GM12872 (cell line): Measurements from ENCODE around the gene LIX1L.

Experiments used
- TF ChIP-seq, protein P1 (sequence below): IDR thresholded peaks from 3 replicates; pipeline ENCODE4 v1.5.1; 2011; ENCODE audit warnings: low read depth, mild to moderate bottlenecking, low read length, moderate library complexity; ENCODE audit not compliant: insufficient read depth

Gene LIX1L

DNA sequence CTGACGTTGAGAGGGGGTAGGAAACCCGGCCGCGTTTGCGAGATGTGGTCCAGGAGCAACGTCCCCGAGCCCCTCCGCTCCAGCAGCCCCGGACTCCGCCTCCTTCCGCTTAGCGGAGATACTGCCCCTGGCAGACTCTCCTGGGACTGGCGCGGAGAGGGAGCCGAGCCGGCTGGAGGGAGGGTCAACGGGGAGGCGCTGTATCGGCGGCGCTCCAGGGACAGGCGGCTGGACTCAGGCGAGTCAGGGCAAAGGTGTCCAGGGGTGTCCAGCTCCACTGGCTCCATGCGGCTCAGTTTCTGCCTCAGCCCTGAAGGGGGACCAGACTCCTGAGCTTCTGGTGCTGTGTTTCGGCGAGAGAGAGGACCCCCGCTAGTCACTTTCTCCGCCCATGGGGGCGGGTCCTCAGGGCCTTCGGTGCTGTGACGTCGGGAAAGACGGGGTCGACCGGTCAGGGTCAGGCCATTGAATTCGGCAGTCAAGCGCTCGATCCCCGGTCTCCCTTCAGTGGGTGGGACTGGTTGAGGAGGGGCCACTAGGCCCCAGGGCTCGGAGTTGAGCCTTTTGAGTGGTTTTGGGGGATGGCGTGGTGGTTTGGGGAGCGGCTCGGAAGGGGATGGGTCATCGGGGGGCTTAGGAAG is 2.8 kb upstream of the LIX1L start:
- TF ChIP-seq, protein P1, sequence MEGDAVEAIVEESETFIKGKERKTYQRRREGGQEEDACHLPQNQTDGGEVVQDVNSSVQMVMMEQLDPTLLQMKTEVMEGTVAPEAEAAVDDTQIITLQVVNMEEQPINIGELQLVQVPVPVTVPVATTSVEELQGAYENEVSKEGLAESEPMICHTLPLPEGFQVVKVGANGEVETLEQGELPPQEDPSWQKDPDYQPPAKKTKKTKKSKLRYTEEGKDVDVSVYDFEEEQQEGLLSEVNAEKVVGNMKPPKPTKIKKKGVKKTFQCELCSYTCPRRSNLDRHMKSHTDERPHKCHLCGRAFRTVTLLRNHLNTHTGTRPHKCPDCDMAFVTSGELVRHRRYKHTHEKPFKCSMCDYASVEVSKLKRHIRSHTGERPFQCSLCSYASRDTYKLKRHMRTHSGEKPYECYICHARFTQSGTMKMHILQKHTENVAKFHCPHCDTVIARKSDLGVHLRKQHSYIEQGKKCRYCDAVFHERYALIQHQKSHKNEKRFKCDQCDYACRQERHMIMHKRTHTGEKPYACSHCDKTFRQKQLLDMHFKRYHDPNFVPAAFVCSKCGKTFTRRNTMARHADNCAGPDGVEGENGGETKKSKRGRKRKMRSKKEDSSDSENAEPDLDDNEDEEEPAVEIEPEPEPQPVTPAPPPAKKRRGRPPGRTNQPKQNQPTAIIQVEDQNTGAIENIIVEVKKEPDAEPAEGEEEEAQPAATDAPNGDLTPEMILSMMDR, result no peak; the same call in 2 of the 3 replicates

DNA sequence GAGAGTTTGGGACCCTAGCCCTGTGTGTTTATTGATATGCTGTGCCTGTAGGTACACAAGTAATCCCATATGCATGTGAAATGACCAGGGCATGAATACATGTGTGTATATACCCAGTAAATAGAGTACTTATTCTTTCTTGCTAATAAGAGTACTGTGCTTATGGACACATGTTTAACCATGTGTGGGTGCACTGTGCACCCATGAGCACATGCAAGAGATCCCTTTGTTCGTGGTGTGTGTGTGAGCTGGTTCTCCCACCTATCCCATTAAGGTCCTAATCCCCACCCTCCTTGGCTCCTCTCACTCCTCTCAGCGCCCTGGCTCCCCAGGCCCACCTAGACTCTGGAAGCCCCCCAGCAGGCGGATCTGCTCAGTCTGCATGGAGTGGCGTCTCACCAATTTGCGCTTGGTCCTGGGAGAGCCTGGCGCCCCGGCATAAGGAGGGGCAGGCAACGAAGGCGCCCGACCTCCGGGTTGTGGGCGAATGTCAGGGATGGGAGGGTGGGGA is 2.2 kb upstream of the LIX1L start:
- TF ChIP-seq, protein P1, result no peak

DNA sequence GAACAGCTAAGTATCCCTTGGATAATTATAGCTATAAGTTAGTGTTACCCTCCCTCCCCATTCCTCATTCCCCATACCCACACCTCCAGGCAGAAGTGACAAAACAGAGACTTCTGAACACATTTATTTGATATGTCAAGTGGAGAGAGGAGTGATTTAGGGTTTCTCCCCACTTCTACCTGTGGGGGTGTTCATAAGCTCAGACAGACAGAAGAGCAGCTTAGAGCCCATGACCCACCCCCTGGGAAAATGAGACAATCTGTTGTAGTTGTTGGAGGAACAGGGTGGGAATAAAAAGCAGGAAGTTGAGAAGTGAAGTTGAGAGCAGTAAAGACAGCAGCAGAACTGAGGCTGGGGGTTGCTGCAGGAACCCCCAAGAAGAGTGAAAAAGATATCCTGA is 1.5 kb upstream of the LIX1L start:
- TF ChIP-seq, protein P1, result no peak

DNA sequence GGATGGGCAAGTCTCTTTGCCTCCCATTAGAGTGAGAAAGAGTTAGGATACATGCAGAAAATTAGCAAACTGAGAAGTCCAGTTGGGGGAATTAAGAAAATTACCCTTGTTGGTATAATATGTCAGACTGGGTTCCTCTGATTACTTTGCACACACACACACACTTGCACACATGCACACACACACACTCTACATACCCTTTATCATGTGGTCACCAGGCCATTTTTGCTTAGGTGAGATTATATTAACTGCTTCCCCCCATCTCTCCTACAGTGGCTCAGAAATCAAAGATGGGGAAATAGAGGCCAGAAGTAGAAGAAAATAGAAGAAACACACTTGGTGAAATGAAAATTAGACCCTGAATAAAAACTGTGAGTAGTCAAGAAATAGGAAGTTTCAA is 917 bp upstream of the LIX1L start:
- TF ChIP-seq, protein P1, result no peak

DNA sequence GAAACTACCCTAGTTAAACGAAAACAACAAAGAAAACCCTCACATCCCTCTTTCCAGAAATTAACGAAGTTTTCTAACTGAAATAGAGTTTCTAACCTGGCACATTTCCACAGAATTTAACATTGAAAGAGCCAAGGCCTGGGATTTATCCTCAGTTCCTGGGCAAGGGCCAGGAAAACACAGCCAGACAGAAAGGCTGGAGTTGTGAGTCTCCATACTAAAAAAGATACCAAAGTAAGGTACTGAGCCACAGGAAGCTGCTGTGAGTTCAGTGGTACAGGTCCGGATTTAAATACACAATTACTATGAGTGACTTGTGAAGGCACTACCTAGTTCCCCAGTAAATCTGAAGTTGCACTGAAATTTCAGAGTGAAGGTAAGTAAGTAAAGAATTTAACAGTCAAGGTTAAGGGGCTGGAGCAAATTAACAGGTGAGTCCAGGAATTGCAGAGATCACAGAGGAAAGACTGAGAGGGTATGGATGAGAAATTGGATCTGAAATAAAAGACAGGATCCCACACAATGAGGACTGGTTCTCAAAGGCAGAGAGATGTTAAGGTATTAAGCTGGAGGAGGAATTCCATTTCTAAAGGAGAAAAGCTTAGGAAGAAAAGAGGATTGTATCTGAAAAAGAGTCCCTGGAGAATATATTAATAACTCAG is 905 bp downstream of the LIX1L start:
- TF ChIP-seq, protein P1, result no peak

DNA sequence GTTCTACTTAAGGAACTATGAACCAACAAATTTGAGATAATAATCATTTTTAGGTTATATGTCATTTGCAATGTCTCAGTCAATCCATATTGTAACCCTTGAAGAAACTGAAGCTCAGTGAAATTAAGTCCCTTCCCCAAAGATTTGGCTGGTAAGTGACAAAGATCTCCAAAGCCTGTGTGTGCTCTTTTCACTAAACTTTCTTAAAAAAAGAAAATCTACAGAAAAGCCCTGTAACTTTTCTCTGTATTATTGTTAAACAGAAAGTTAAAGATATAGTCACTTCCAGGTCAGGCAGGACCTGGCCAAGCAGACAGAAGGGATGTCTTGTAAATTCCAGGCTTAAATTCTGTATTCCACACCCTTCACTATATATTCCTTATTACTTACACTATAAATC is 1.5 kb downstream of the LIX1L start:
- TF ChIP-seq, protein P1, result no peak

DNA sequence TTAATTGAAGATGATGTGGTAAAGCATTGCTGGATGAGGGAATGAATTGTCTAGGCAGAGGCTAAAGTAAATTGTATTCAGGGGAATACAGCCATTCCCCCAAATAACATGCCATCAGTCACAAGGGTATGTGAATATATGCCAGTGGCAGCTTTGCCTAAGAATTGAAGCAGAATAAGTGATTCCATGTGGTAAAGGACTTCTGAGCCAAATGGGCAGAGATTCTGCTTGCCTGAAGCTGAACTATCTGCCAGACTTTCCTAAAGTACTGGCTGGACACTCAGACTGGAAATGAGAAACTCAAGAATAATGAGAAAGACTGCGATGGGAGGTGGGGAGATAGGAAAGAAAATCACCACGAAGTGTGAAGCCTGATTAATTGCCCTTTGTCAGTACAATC is 2.4 kb downstream of the LIX1L start:
- TF ChIP-seq, protein P1, result no peak
